ENCODE results near the gene SOWAHC. TPM values are rescaled to one million over a fixed set of nuclear protein-coding genes. Genes with fewer than 3 reads are reported as not detected.

Gene SOWAHC
- total and polyA plus RNA-seq, 2 of the 13 experiments (the other 11 are each of a cell fraction or from before 2014, with no cell fraction given) = 21.2 to 22.5 TPM

GRCh38 chr2:109630441-109631430 is 16.6 kb downstream of the SOWAHC start (continued):
- TF ChIP-seq LRRFIP1 (CRISPR knock-in tag; conservative IDR thresholded peaks at IDR 0.05) = no peak
- TF ChIP-seq ZNF670 (CRISPR knock-in tag; IDR thresholded peaks at IDR 0.05; ENCODE audit: borderline replicate concordance) = no peak
- TF ChIP-seq CREM (IDR thresholded peaks at IDR 0.05) = no peak
- no peak for TF ChIP-seq CREM (CRISPR knock-in tag; IDR thresholded peaks at IDR 0.05)
- peak; percentile 28; the same call in 1 of the 2 replicates for TF ChIP-seq HOMEZ (CRISPR knock-in tag; IDR thresholded peaks at IDR 0.05; ENCODE audit: low read depth)
- TF ChIP-seq ZBTB4 (CRISPR knock-in tag; IDR thresholded peaks at IDR 0.05; ENCODE audit: borderline replicate concordance) = peak; percentile 33; the same call in 1 of the 2 replicates
- TF ChIP-seq HMG20B (CRISPR knock-in tag; conservative IDR thresholded peaks at IDR 0.05) = no peak
- no peak for TF ChIP-seq HNRNPLL (IDR thresholded peaks at IDR 0.05; ENCODE audit: low read depth, low read length, poor library complexity, severe bottlenecking)
- TF ChIP-seq SMARCE1 (IDR thresholded peaks at IDR 0.05; ENCODE audit: borderline replicate concordance) = no peak
- TF ChIP-seq TGIF2 (CRISPR knock-in tag; IDR thresholded peaks at IDR 0.05) = no peak
- TF ChIP-seq FOXJ3 (CRISPR knock-in tag; IDR thresholded peaks at IDR 0.05; ENCODE audit: borderline replicate concordance) = no peak
- TF ChIP-seq ZNF329 (CRISPR knock-in tag; IDR thresholded peaks at IDR 0.05; ENCODE audit: low read depth) = no peak
- no peak for TF ChIP-seq RFXAP (CRISPR knock-in tag; IDR thresholded peaks at IDR 0.05; ENCODE audit: borderline replicate concordance)
- TF ChIP-seq DBP (CRISPR knock-in tag; IDR thresholded peaks at IDR 0.05; ENCODE audit: not compliant biosample characterization) = no peak
- TF ChIP-seq RNF2 (conservative IDR thresholded peaks at IDR 0.05; ENCODE audit: low read depth) = no peak
- TF ChIP-seq THAP8 (CRISPR knock-in tag; IDR thresholded peaks at IDR 0.05; ENCODE audit: borderline replicate concordance) = no peak
- peak; percentile 74; the same call in 1 of the 2 replicates for TF ChIP-seq MAX (IDR thresholded peaks at IDR 0.05)
- no peak for TF ChIP-seq ZNF33B (CRISPR knock-in tag; IDR thresholded peaks at IDR 0.05)
- no peak for TF ChIP-seq NFE2L1 (CRISPR knock-in tag; IDR thresholded peaks at IDR 0.05; ENCODE audit: borderline replicate concordance)
